Measurements from ENCODE around the gene HOXA7. TPM values are rescaled to one million over a fixed set of nuclear protein-coding genes. Genes with fewer than 3 reads are reported as not detected.

HOXA7 gene
- total and polyA plus RNA-seq, 2 of the 8 experiments (the other 6 are each of a cell fraction or from before 2014, with no cell fraction given) = 0.03 TPM; not detected in 1

DNA sequence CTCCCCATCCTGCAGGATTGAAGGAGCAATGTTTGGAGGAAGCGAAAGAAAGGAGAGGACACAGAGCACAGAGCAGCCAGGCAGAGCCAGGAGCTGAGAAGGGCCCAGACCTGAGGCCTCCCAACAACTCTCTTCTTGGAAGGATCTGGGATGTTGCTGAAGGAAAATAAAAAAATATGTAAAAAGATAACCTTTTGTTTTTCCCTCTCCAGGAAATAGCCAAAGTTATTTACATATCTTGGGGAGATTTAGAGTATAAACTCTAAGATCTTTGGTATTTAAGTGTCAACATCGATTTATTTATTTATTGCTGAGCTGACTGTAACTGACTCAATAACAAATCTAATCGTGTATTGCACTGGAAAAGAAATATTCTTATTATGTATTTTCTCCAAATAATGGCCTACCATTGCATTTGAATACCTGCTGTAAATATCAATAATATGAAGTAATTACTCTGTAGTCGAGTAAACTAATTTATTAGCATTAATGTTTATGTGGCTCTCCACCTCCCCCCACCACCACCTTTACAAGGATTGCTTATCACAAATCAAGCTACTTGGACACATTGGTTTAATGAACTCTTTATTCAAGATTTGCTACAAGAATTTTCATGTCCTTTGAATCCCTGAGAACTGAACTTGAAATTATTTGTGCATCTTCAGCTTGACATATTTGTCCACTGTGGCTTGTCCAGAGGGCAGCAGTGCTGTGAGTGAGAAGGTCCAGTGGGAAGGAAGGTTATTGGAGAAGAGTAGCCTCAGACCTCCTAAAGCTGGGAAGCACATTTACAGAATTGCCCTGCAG lies 30.4 kb upstream of the HOXA7 start:
- no peak overlapping the region for H3K4ac ChIP-seq (replicated peaks; ENCODE audit: insufficient read length, low read depth, low read length)
- no peaks in the 10 kb centered on the region for H3K79me2 ChIP-seq (ENCODE audit: control insufficient read depth in 1 of 2, insufficient read depth in 2 of 2, low read length in 2 of 2)
- peaks cover 0 to 8% (median 0%) of the 10 kb centered on the region in 4 experiments; a peak in 1 of 8 replicates for H3K36me3 ChIP-seq (ENCODE audit: control insufficient read depth in 2 of 4, insufficient read depth in 4 of 4, low read length in 3 of 4)
- no peak overlapping the region for H4K5ac ChIP-seq (ENCODE audit: insufficient read length, low read depth, low read length)
- no peak overlapping the region for H3K23ac ChIP-seq (ENCODE audit: insufficient read length)
- DNase-seq (ENCODE audit: low read depth in 1 of 2, low spot score in 2 of 2) (no peak), FAIRE-seq (no peak)
- no peak overlapping the region for H4K8ac ChIP-seq (ENCODE audit: extremely low read depth, insufficient read depth, low read length)
- no peak overlapping the region for H3K56ac ChIP-seq (replicated peaks; ENCODE audit: insufficient read length, low read depth, low read length)
- no peak overlapping the region; a peak in 1 of 4 replicates for H3K4me2 ChIP-seq (ENCODE audit: insufficient read depth in 1 of 2, low read depth in 2 of 2, low read length in 2 of 2)
- H4K91ac ChIP-seq (replicated peaks; ENCODE audit: insufficient read length, low read length) = no peak overlapping the region
- H2BK5ac ChIP-seq (ENCODE audit: low read depth, low read length) = no peak overlapping the region
- H2AFZ ChIP-seq (ENCODE audit: low read length) = no peak overlapping the region
- POLR2A ChIA-PET (ENCODE audit: partially characterized antibody) = interaction anchor here (0.5 to 0.9 kb wide), 3 partner anchors 12 to 286 kb away, joined by 3 read pairs; no protein-coding TSS in a partner anchor
- H2BK120ac ChIP-seq (replicated peaks; ENCODE audit: low read depth, low read length) = no peak overlapping the region
- peaks cover 34 to 63% of the 10 kb centered on the region in 2 experiments for H4K20me1 ChIP-seq (replicated peaks in 1 of 2; ENCODE audit: control insufficient read depth in 1 of 2, insufficient read depth in 2 of 2, low read length in 2 of 2)
- H3K79me1 ChIP-seq (ENCODE audit: low read depth, low read length) = no peaks in the 10 kb centered on the region
- H2BK12ac ChIP-seq (ENCODE audit: low read depth, low read length) = no peak overlapping the region
- CTCF ChIA-PET (ENCODE audit: partially characterized antibody) = interaction anchor here (0.8 to 9.1 kb wide), 18 partner anchors 8 to 90 kb away, joined by 3 to 64 read pairs (median 4); partner anchors contain the start of genes EVX1, HOXA1 and HOXA5
- H2BK20ac ChIP-seq (ENCODE audit: low read length) = no peak overlapping the region
- H3K4me3 ChIP-seq (ENCODE audit: extremely low read depth in 1 of 4, insufficient read depth in 2 of 4, low read depth in 3 of 4, low read length in 4 of 4) = no peak overlapping the region
- no peak overlapping the region for H2BK15ac ChIP-seq (ENCODE audit: low read length)
- H3K4me1 ChIP-seq (replicated peaks in 1 of 4; ENCODE audit: control insufficient read depth in 3 of 4, insufficient read depth in 4 of 4, low read length in 3 of 4) = peaks cover 0 to 27% (median 16%) of the 10 kb centered on the region in 4 experiments; a peak in 6 of 7 replicates
- no peak overlapping the region for H2AK5ac ChIP-seq (ENCODE audit: low read depth, low read length)
- H3K27ac ChIP-seq (ENCODE audit: low read depth, low read length) = no peak overlapping the region
- no peaks in the 10 kb centered on the region; a peak in 1 of 4 replicates for H3K9me3 ChIP-seq (ENCODE audit: insufficient read depth in 2 of 2, low read depth in 1 of 2, low read length in 1 of 2)
- no peaks in the 10 kb centered on the region for H3K23me2 ChIP-seq (ENCODE audit: low read depth, low read length)
- WGBS, 2 experiments (ENCODE audit: extremely low coverage in 1 of 2, insufficient coverage in 1 of 2, insufficient read length in 1 of 2, insufficient replicate concordance in 2 of 2, low coverage in 1 of 2, low lambda C conversion rate in 2 of 2, missing lambda C conversion rate in 1 of 2) = 30% methylated on average over 4 of the region's 4 CpGs; no CpG with 5 or more reads in 1 of the 2 experiments
- no peak overlapping the region for H3K14ac ChIP-seq (ENCODE audit: insufficient read length)
- H3K18ac ChIP-seq (ENCODE audit: extremely low read depth, low read length) = no peak overlapping the region
- peaks cover 98 to 100% (median 99%) of the 10 kb centered on the region in 4 experiments for H3K27me3 ChIP-seq (replicated peaks in 1 of 4; ENCODE audit: control insufficient read depth in 3 of 4, extremely low read depth in 1 of 4, insufficient read depth in 3 of 4, low read length in 3 of 4)
- no peak overlapping the region for H3K9ac ChIP-seq (replicated peaks in 1 of 4; ENCODE audit: extremely low read depth in 1 of 4, low read depth in 3 of 4, low read length in 3 of 4)
- TF ChIP-seq RXRA (IDR thresholded peaks at IDR 0.05; ENCODE audit: insufficient read depth, low read depth, low read length) (no peak), TAF1 (IDR thresholded peaks at IDR 0.05; ENCODE audit: low read depth, low read length) (no peak), CBX8 (IDR thresholded peaks at IDR 0.05; ENCODE audit: borderline replicate concordance, low read depth, low read length) (no peak; the same call in none of the 2 replicates), EP300 (IDR thresholded peaks at IDR 0.05; ENCODE audit: borderline replicate concordance in 1 of 2, low read depth in 2 of 2, low read length in 2 of 2) (no peak), POLR2AphosphoS5 (IDR thresholded peaks at IDR 0.05; ENCODE audit: low read depth, low read length) (no peak), HDAC2 (IDR thresholded peaks at IDR 0.05; ENCODE audit: borderline replicate concordance in 1 of 2, low read depth in 2 of 2, low read length in 2 of 2) (no peak), RNF2 (IDR thresholded peaks at IDR 0.05; ENCODE audit: borderline replicate concordance, low read depth, low read length, missing control alignments, poor library complexity, severe bottlenecking) (no peak), TCF12 (IDR thresholded peaks at IDR 0.05; ENCODE audit: low read depth, low read length) (no peak), EGR1 (IDR thresholded peaks at IDR 0.05; ENCODE audit: borderline replicate concordance, low read depth, low read length) (no peak)
- TF ChIP-seq, protein P1, sequence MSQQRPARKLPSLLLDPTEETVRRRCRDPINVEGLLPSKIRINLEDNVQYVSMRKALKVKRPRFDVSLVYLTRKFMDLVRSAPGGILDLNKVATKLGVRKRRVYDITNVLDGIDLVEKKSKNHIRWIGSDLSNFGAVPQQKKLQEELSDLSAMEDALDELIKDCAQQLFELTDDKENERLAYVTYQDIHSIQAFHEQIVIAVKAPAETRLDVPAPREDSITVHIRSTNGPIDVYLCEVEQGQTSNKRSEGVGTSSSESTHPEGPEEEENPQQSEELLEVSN (IDR thresholded peaks at IDR 0.05) = no peak

Data from H1 (cell line).